HepG2 (cell line): Measurements from ENCODE around the gene CITED2. TPM values are rescaled to one million over a fixed set of nuclear protein-coding genes. Genes with fewer than 3 reads are reported as not detected.

Source experiments
- ETV6 ChIP-seq: sonication (generic); formaldehyde crosslinking; conservative IDR thresholded peaks from 2 replicates; pipeline ENCODE4 v1.4.0; 2020; ENCODE audit warnings: missing genetic modification reagents
- KLF9 ChIP-seq: IDR thresholded peaks from 2 replicates; pipeline ENCODE4 v1.6.1; 2016; ENCODE audit warnings: low read depth
- NFAT5 ChIP-seq: sonication (generic); formaldehyde crosslinking; IDR thresholded peaks from 2 replicates; pipeline ENCODE4 v1.4.0; 2020; ENCODE audit warnings: missing genetic modification reagents
- SMARCE1 ChIP-seq: fragments of 450-650 bp; IDR thresholded peaks from 2 replicates; pipeline ENCODE4 v1.6.1; 2017; ENCODE audit warnings: borderline replicate concordance
- ZNF160 ChIP-seq: sonication (generic); formaldehyde crosslinking; IDR thresholded peaks from 2 replicates; pipeline ENCODE4 v1.8.0; 2022; ENCODE audit warnings: mild to moderate bottlenecking, inconsistent platforms, missing genetic modification reagents
- ZNF260 ChIP-seq: sonication (generic); formaldehyde crosslinking; IDR thresholded peaks from 2 replicates; pipeline ENCODE4 v1.4.0; 2020; ENCODE audit warnings: missing genetic modification reagents, low read depth, mild to moderate bottlenecking, borderline replicate concordance
- ZNF329 ChIP-seq: sonication (generic); formaldehyde crosslinking; IDR thresholded peaks from 2 replicates; pipeline ENCODE4 v1.9.0; 2021; ENCODE audit warnings: low read depth, mild to moderate bottlenecking, missing genetic modification reagents
- ZNF646 ChIP-seq: sonication (generic); formaldehyde crosslinking; IDR thresholded peaks from 2 replicates; pipeline ENCODE4 v1.9.0; 2021; ENCODE audit warnings: mild to moderate bottlenecking, missing genetic modification reagents
- polyA plus RNA-seq, 8 experiments: library from polyadenylated mRNA; depleted of rRNA in 3 of 8; stranded (reverse) in 7 of 8; unstranded in 1 of 8; fragments of >200 nt; fragmentation: Illumina TruSeq in 4 of 8; extraction: Trizol in 4 of 8; gene quantifications; 2 replicates each; pipeline versions ENCODE4 v1.2.1 to v1.2.3, GENCODE V29; 2011 to 2016; ENCODE audit warnings: low read depth in 4 of 8, missing spikeins in 1 of 8, mixed read lengths in 1 of 8; ENCODE audit not compliant: insufficient read depth in 1 of 8
- total RNA-seq, 5 experiments: library from RNA; depleted of rRNA; stranded (reverse); fragments of >200 nt; fragmentation: Illumina TruSeq; extraction: Trizol; gene quantifications; 2 replicates each; pipeline ENCODE4 v1.2.3, GENCODE V29; 2016; ENCODE audit warnings: low read depth in 1 of 5
- TF ChIP-seq, protein P1 (sequence below): sonication (generic); formaldehyde crosslinking; IDR thresholded peaks from 2 replicates; pipeline ENCODE4 v1.4.0; 2020; ENCODE audit warnings: mild to moderate bottlenecking, missing genetic modification reagents

Gene CITED2
- total and polyA plus RNA-seq, 2 of the 13 experiments (the other 11 are each of a cell fraction or from before 2014, with no cell fraction given): 17.6 to 57.2 TPM

GRCh38 chr6:139376604-139377218 lies 2.3 kb upstream of the CITED2 start (continued):
- TF ChIP-seq ZNF160 (CRISPR knock-in tag) (no peak), NFAT5 (CRISPR knock-in tag) (no peak), KLF9 (CRISPR knock-in tag) (no peak), ZNF646 (CRISPR knock-in tag) (no peak), ZNF260 (CRISPR knock-in tag) (no peak), ETV6 (CRISPR knock-in tag) (0 out of 2 replicates have a peak, but pooled peaks have one; percentile 38), ZNF329 (no peak), SMARCE1 (no peak)
- TF ChIP-seq, protein P1, sequence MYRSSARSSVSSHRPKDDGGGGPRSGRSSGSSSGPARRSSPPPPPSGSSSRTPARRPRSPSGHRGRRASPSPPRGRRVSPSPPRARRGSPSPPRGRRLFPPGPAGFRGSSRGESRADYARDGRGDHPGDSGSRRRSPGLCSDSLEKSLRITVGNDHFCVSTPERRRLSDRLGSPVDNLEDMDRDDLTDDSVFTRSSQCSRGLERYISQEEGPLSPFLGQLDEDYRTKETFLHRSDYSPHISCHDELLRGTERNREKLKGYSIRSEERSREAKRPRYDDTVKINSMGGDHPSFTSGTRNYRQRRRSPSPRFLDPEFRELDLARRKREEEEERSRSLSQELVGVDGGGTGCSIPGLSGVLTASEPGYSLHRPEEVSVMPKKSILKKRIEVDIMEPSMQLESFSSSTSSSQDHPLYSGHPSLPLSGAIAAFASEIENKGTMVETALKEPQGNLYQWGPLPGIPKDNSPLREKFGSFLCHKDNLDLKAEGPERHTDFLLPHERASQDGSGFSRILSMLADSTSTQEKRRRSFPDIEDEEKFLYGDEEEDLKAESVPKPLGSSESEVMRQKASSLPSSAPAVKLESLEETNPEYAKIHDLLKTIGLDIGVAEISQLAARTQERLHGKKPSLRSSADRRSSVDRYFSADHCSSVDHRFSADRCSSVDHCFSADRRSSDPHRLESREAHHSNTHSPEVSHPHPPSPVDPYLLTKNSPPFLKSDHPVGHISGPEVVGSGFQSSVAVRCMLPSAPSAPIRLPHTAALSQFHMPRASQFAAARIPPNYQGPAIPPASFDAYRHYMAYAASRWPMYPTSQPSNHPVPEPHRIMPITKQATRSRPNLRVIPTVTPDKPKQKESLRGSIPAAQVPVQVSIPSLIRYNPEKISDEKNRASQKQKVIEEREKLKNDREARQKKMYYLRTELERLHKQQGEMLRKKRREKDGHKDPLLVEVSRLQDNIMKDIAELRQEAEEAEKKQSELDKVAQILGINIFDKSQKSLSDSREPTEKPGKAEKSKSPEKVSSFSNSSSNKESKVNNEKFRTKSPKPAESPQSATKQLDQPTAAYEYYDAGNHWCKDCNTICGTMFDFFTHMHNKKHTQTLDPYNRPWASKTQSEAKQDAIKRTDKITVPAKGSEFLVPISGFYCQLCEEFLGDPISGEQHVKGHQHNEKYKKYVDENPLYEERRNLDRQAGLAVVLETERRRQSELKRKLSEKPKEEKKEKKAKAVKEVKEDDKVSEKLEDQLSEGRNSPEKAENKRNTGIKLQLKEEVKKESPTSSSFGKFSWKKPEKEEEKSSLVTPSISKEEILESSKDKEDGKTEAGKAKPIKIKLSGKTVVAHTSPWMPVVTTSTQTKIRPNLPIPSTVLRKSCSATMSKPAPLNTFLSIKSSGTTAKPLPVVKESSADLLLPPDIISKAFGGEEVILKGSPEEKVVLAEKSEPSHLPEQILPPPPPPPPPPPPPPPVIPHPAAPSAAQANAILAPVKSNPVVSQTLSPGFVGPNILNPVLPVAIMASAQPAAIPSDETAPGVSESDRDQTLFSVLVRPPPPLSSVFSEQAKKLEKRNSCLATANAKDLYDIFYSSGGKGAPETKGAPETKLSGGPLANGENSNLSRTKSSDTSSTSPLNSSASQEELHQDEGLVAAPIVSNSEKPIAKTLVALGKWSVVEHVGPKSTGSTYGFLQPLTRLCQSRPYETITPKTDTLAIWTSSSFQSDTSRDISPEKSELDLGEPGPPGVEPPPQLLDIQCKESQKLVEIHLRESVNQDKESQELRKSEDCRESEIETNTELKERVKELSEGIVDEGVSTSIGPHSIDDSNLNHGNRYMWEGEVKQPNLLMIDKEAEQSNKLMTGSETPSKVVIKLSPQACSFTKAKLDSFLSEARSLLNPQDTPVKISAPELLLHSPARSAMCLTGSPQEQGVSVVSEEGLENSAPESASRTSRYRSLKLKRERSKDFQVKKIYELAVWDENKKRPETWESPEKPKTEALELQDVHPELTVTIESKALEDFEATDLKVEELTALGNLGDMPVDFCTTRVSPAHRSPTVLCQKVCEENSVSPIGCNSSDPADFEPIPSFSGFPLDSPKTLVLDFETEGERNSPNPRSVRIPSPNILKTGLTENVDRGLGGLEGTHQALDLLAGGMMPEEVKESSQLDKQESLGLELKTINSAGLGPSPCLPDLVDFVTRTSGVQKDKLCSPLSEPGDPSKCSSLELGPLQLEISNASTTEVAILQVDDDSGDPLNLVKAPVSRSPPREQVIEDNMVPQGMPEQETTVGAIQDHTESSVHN (CRISPR knock-in tag): no peak
